Progenitor cell of endocrine pancreas (in vitro differentiated cells): ENCODE data around the gene SLC4A1. TPM values are rescaled to one million over a fixed set of nuclear protein-coding genes. Genes with fewer than 3 reads are reported as not detected.

ENCODE experiments used
- DNase-seq: peaks from one replicate; pipeline ENCODE4 v3.0.0; 2021; ENCODE audit warnings: low spot score; ENCODE audit not compliant: unreplicated experiment
- H3K27ac Mint-ChIP-seq: 2 replicates; pipeline ENCODE4 v1.8.0; 2021; ENCODE audit warnings: mild to moderate bottlenecking, moderate library complexity, mixed read lengths
- H3K27me3 Mint-ChIP-seq: 2 replicates; pipeline ENCODE4 v1.8.0; 2021; ENCODE audit warnings: mixed read lengths
- H3K36me3 Mint-ChIP-seq: 2 replicates; pipeline ENCODE4 v1.8.0; 2022; ENCODE audit warnings: mixed read lengths; ENCODE audit not compliant: insufficient read depth
- H3K4me1 Mint-ChIP-seq: 2 replicates; pipeline ENCODE4 v1.8.0; 2021; ENCODE audit warnings: low read depth, mixed read lengths
- H3K4me3 Mint-ChIP-seq: 2 replicates; pipeline ENCODE4 v1.8.0; 2021; ENCODE audit warnings: low read depth, mild to moderate bottlenecking, moderate library complexity, mixed read lengths
- H3K9me3 Mint-ChIP-seq: 2 replicates; pipeline ENCODE4 v1.8.0; 2021; ENCODE audit warnings: low read depth, mixed read lengths
- total RNA-seq: library from RNA; stranded (reverse); gene quantifications from 2 replicates; pipeline ENCODE4 v1.2.1, GENCODE V29; 2021
- TF ChIP-seq, protein P1 (sequence below): fragments of 200-600 bp; sonication (generic); IDR thresholded peaks from one replicate; pipeline ENCODE4 v1.5.0; 2021; ENCODE audit warnings: antibody characterized with exemption, mild to moderate bottlenecking; ENCODE audit not compliant: unreplicated experiment

The SLC4A1 gene
- total RNA-seq, 1 donor from 2014 or later = not detected

DNA sequence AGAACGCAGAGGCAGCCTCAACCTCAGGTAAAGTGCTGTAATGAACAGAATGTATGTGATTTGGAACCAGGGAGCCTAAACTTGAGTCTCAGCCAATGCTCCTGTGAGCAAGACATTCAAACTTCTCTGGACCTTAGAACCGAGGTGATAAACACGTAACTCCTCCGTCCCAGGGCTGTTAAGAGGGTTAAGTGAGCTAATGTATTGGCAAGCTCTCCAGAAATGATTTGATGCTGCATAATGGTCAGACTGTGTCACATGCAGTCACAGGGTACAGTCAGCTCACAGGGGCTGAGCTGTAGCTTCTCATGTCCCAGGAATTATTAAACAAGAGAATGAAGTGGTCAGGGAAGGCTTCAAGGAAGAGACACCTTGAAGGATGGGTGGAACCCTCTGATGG lies 10.0 kb upstream of the SLC4A1 start:
- peaks cover 4% of the 10 kb centered on the region for H3K4me1 Mint-ChIP-seq

DNA sequence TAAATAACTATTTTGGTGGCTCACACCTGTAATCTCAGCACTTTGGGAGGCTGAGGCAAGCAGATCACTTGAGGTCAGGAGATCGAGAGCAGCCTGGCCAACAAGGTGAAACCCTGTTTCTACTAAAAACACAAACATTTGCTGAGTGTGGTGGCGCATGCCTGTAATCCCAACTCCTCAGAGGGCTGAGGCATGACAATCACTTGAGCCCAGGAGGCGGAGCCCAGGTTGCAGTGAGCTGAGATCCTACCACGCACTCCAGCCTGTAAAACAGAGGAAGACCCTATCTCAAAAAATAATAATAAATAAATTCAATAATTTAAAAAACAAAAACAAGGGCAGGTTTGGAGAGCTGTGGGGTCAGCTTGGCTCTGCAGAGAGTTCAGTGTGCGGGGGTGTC lies 5.7 kb upstream of the SLC4A1 start:
- Mint-ChIP-seq H3K9me3 (no peaks in the 10 kb centered on the region), H3K4me3 (no peak overlapping the region), H3K27me3 (peaks cover 28% of the 10 kb centered on the region), H3K4me1 (peaks cover 7% of the 10 kb centered on the region), H3K36me3 (no peaks in the 10 kb centered on the region), H3K27ac (no peak overlapping the region)
- TF ChIP-seq, protein P1, sequence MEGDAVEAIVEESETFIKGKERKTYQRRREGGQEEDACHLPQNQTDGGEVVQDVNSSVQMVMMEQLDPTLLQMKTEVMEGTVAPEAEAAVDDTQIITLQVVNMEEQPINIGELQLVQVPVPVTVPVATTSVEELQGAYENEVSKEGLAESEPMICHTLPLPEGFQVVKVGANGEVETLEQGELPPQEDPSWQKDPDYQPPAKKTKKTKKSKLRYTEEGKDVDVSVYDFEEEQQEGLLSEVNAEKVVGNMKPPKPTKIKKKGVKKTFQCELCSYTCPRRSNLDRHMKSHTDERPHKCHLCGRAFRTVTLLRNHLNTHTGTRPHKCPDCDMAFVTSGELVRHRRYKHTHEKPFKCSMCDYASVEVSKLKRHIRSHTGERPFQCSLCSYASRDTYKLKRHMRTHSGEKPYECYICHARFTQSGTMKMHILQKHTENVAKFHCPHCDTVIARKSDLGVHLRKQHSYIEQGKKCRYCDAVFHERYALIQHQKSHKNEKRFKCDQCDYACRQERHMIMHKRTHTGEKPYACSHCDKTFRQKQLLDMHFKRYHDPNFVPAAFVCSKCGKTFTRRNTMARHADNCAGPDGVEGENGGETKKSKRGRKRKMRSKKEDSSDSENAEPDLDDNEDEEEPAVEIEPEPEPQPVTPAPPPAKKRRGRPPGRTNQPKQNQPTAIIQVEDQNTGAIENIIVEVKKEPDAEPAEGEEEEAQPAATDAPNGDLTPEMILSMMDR = no peak
- DNase-seq = no peak

More for the DNA sequence above, 10.0 kb upstream of the SLC4A1 start:
- H3K4me3 Mint-ChIP-seq = no peak overlapping the region
- TF ChIP-seq, protein P1 = no peak
- no peak for DNase-seq
- H3K36me3 Mint-ChIP-seq = no peaks in the 10 kb centered on the region
- no peak overlapping the region for H3K27ac Mint-ChIP-seq
- H3K27me3 Mint-ChIP-seq = peaks cover 21% of the 10 kb centered on the region
- H3K9me3 Mint-ChIP-seq = no peaks in the 10 kb centered on the region

DNA sequence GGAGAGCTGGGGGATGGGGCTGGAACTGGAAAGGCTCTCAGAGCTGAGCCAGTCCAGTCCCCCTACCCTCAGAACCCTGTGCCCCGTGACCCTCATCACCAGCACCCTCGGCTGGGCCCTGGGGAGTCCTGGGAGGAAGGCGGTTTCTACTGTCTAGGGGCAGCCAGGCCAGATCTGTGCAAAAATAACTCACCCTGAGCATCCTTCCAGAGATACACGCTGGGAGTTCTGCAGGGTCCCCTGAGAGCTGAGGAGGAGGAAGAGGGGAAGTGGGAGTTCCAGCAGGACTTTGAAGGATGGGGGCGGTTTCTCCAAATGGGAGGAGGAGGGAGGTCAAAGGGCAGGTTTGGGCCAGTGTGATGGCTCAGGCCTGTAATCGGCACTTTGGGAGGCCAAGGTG lies 5.0 kb upstream of the SLC4A1 start:
- H3K4me3 Mint-ChIP-seq = no peak overlapping the region
- H3K27ac Mint-ChIP-seq = no peak overlapping the region
- H3K9me3 Mint-ChIP-seq = no peaks in the 10 kb centered on the region
- H3K4me1 Mint-ChIP-seq = peaks cover 7% of the 10 kb centered on the region
- TF ChIP-seq, protein P1 = no peak
- peaks cover 28% of the 10 kb centered on the region for H3K27me3 Mint-ChIP-seq
- no peaks in the 10 kb centered on the region for H3K36me3 Mint-ChIP-seq
- no peak for DNase-seq

DNA sequence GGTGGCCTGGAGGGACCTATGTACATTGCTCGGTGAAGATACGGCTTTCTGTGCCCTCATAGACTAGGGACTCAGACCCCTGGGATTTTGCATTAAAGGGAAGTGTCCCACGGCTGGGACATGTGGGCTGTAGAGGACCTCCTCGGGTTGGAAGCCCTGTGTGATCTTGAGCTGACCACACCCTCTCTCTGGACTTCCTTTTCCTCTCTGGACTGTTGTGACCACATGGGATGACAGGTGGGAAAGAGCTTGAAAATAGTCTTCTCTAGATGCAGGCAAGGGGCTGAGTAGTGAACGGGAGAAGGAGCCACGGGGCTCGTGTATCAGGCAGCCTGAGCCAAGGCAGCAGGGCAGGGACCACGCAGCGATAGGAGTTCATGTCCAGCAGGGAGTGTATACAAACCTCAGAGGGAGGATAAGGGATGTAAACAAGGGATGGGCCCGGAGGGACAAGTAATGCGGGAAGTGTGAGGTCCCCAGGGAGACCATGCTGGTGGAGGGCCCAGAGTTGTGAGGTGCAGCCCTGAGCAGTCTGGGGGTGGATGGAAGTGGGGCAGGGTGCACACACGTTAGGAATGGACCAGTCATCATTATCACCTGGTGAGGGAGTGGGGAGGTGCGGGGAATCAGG lies 4.5 kb upstream of the SLC4A1 start:
- DNase-seq = no peak
- TF ChIP-seq, protein P1 = no peak
- no peak overlapping the region for H3K4me3 Mint-ChIP-seq
- H3K27me3 Mint-ChIP-seq = peaks cover 26% of the 10 kb centered on the region
- no peak overlapping the region for H3K27ac Mint-ChIP-seq
- no peaks in the 10 kb centered on the region for H3K9me3 Mint-ChIP-seq
- peaks cover 7% of the 10 kb centered on the region for H3K4me1 Mint-ChIP-seq
- H3K36me3 Mint-ChIP-seq = no peaks in the 10 kb centered on the region

DNA sequence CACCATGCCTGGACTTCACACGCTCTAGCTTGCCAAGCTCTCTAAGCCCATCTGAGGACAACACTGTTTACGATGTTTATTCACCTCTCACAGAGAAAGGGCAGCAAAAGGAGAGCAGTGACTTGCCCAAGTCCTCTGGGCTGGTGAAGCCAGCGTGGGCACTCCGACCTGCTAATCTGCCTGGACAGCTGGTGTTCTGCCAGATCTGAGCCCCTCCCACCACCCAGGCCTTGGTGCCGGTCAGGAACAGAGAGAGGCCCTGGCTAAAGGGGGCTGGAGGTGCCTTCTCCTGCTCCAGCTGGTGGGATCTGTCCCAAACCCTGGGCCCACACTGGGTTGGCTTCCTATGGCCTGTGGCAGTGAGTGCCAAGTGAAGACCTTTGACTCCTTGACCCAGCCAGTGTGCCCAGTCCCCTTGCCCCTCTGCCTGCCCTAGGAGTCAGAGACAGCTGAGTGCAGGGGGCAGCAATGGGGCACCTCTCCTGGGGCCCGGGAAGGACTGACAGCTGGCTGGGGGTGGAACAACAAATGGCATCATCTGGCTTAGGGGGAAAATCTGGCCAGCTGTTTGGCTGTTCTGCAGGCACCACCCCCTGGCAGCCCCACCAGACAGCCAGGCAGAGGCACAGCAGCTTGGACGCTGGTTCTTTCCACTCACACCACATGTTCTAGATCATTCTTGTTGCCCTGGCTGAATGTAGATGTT lies 1.8 kb upstream of the SLC4A1 start:
- no peak for DNase-seq
- Mint-ChIP-seq H3K9me3 (no peaks in the 10 kb centered on the region), H3K4me3 (no peak overlapping the region), H3K27ac (no peak overlapping the region), H3K4me1 (peaks cover 7% of the 10 kb centered on the region), H3K36me3 (no peaks in the 10 kb centered on the region), H3K27me3 (peaks cover 19% of the 10 kb centered on the region)
- TF ChIP-seq, protein P1 = no peak
